ENCODE results near the gene PAX6.
"Not testable (repeated sequence)": the region's sequence is repeated elsewhere in the genome, so short reads cannot be mapped to it uniquely, and the experiment has no call there.

Gene PAX6

DNA sequence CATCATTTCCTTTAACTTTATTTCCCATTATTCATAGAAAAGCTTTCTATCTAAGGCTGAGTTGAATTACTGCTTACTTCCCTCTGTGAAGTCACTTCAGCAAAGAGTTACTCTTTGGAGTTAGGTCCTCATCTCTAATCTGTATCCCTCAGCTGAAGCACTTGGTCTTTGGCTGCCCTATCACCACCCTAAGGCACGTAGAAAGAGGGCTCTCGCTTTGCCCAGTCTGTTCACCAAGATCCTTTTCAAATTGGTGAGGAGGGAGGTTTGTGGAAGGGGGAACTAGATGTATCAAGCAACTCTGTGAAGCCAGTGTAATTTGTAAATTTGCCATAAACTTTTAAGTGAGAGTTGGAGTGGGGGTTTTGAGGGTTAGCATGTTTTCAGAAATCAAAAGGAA lies 43.4 kb downstream of the PAX6 start:
- no peak for DNase-seq (ENCODE audit: low spot score)

DNA sequence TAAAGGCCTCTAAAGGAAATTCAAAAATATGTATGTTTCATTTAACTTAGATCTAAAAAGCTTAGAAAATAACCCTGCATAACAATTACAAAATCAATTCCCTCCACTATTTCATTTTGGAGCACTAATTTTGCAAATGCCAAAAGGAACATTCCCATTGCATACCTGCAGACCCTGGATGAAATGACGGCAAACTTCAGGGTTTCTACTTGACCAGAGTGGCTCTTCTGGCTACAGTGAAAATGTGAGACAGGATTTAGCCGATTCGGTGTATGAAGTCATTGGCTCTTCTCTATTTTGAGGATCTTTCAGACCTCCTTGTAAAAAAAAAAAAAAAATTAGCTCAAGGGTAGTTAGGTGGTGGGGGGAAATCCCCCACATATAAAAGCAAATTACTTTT lies 44.1 kb downstream of the PAX6 start:
- no peak for DNase-seq (ENCODE audit: low spot score)

DNA sequence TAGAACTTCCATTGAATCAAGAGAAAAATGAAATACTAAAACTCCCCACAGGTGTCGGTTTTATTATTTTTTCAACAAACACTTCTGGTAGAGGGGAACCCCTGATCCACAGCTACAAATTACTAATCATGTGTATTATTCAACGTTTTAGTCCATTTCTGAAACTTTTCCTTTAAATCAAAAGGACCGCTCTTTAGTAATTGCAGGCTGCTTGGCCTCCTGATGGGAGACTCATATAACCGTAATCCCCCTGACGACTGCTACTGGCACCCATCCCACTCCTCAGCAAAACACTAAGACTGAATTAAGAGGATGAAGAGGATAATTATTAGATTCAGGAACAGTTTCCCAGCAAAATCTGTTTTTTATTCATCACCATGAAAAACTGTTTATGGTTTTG lies 46.4 kb downstream of the PAX6 start:
- no peak for DNase-seq (ENCODE audit: low spot score)

DNA sequence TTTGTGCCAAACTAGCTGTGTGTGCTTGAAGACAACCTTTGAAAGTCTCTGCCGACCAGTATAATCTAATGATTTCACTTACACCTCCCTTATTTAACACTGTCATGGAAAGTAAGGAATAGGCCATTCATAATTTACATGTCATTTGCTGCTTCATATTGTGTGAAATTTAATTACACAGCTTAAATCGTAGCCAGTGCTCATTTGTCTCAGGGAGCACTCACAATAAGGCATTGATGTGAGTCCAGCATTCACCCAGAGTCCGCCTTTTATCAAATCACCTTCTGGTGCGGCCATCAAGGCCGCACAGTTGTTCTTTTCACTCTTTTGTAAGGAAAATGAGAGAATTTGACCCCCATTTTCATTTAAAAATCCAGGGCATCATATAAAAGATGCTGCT lies 46.9 kb downstream of the PAX6 start:
- no peak for DNase-seq (ENCODE audit: low spot score)

DNA sequence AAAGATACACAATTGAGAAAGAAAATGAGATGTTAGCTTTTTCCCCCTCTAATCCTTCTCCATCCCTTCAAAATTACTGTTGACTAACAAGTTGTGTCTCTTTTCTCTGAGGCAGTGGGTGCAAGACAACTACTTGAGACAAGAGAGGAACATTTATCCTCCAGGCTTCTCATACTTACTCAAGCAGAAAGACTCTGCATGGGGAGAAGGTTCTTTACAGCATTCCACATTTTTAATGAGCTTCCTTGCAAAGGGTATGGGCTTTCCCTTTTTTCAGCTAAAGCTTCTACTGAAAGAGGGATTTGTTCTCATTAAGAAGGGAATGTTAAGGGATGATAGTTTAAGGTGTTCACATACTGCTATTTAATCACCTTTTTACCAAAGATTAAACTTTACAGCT lies 47.8 kb downstream of the PAX6 start:
- no peak for DNase-seq (ENCODE audit: low spot score)

DNA sequence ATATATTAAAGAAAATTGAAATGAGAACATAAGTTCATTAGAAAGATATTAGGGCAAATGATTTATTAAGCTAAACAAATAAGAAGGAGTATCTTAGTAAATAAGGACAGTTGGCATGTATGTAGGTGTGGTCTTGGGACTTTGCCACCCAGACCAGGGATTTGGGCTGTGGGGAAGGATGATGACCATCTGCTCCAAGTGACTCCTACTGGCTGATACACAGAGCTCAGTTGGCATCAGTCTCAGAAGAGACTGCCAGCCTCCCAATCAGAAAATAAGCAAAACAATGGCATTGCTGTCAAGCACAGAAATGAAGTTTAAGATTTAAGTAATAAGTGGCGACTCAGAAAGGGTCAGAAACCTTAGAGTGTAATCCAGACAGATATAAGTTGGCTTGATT lies 49.5 kb downstream of the PAX6 start:
- DNase-seq (ENCODE audit: low spot score): no peak

DNA sequence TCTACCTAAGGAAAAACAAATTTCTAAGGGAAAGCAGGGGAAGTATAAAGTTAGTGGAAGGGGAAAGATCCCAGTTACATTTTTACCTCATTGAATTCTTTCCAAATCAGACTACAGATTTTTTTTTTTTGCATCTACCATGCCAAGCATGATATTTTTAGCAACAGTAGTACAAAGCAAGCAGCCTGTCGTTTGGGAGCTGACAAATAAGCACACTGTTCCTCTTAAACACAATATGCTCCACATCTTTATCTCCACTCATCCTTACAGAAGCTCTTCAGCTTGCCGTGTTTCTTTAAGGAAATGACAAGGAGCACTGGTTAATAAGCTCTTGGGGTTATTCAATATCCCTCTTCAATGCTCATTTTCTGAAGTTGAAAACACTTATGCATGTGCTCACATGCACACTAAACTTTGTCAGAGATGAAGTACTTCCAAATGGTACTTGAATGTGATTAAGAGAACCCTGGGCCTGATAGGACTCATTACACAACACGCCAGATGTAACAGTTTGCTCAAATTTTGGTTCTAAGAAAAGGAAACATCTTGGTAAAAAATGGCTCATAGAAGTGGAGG lies 53.8 kb downstream of the PAX6 start:
- DNase-seq (ENCODE audit: low spot score): no peak

DNA sequence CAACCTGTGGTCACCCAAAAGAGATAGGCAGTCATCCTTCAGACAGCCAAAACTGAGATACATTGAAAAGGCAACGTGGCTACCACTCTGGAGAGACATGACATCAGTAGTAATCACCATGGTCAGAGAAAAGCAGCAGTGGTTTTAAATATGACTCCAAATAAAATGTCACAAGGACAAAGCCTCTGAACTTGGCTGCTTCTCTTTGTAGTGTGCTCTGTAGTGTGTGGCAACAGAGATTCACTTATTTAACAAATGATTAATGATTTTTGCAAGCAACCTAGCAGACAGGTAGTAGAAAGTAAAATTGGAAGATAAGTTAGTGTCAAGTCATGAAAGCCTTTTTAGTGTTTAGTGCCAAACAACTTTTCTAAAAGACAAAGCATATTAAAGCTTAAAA lies 63.5 kb downstream of the PAX6 start:
- no peak for DNase-seq (ENCODE audit: low spot score)

DNA sequence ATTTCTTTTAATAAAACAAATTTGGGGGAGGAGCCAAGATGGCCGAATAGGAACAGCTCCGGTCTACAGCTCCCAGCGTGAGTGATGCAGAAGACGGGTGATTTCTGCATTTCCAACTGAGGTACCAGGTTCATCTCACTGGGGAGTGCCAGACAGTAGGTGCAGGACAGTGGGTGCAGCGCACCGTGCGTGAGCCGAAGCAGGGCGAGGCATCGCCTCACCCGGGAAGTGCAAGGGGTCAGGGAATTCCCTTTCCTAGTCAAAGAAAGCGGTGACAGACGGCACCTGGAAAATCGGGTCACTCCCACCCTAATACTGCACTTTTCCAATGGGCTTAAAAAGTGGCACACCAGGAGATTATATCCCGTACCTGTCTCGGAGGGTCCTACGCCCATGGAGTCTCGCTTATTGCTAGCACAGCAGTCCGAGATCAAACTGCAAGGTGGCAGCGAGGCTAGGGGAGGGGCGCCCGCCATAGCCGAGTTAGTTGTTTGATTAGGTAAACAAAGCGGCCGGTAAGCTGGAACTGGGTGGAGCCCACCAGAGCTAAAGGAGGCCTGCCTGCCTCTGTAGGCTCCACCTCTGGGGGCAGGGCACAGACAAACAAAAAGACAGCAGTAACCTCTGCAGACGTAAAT lies 70.3 kb downstream of the PAX6 start:
- not testable (repeated sequence) for DNase-seq (ENCODE audit: low spot score)

DNA sequence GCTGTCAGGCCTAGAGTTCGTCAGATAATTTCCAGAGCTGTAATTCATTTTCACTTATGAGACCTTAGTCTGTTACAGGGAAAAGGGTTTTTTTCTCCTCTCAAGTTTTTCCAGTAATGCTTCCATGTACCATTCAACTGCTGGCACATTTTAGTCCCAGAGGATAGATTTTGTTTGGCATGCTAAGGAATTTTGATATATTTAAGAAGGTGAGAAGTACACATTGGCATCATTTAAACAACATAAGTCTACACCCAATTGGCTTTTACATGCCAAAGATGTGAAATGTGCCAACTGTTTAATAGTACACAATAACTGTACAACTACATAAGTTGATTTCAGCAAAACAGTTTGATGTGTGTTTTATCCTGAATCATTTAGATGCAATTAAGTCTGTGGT lies 71.0 kb downstream of the PAX6 start:
- no peak for DNase-seq (ENCODE audit: low spot score)
